SK-MEL-5 (cell line): ENCODE data around the gene POLA1. TPM values are rescaled to one million over a fixed set of nuclear protein-coding genes. Genes with fewer than 3 reads are reported as not detected.
A peak's percentile ranks its signal among the peaks of the same experiment; 100 is the strongest.
"Not testable (repeated sequence)": the region's sequence is repeated elsewhere in the genome, so short reads cannot be mapped to it uniquely, and the experiment has no call there.

Source experiments
- DNase-seq: peaks from one replicate; pipeline ENCODE4 v3.0.0-alpha.2; 2016; ENCODE audit warnings: low read depth, low spot score
- in situ Hi-C: cut with HindIII; loops from 2 replicates; pipeline ENCODE4 v1.10.0; 2016; ENCODE audit warnings: low sequenced_read_pairs, high pct_unique_total_duplicates, low pct_unique_long_range_greater_than_20kb
- total RNA-seq: library from RNA; depleted of rRNA; stranded (reverse); fragments of >200 nt; shearing (Covaris generic); gene quantifications from 2 replicates; pipeline ENCODE4 v1.2.3, GENCODE V29; 2014

Gene POLA1
- total RNA-seq, 1 experiment from 2014 or later, result 18.0 TPM

GRCh38 chrX:24768556-24768955, 74.8 kb downstream of the POLA1 start:
- in situ Hi-C loops, result no loop called here
- no peak for DNase-seq

DNA sequence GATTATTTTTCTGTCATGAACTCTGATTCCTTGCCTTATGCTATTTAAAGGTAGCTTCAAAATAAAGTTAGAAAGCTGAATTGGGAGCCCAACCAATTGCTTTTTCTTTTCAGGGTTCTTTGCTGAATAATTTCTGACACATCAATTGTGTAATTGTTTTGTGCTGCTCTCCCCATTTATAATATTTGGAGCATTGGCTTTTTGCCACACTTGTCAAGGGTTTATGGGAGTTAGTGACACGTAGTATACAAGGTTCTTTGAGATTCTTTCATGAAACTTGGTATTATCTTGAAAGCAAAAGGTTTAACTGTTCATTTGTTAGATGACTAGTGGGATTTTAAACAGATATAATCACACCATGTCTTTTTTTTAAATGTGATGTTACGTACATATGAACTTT, 80.9 kb downstream of the POLA1 start:
- DNase-seq, result no peak
- in situ Hi-C loops, result no loop called here

GRCh38 chrX:24775891-24776290, 82.2 kb downstream of the POLA1 start:
- DNase-seq, result no peak
- in situ Hi-C loops, result no loop called here

GRCh38 chrX:24777660-24778059, 83.9 kb downstream of the POLA1 start:
- no peak for DNase-seq
- in situ Hi-C loops, result no loop called here

GRCh38 chrX:24782011-24782410, 88.3 kb downstream of the POLA1 start:
- in situ Hi-C loops, result no loop called here
- no peak for DNase-seq

DNA sequence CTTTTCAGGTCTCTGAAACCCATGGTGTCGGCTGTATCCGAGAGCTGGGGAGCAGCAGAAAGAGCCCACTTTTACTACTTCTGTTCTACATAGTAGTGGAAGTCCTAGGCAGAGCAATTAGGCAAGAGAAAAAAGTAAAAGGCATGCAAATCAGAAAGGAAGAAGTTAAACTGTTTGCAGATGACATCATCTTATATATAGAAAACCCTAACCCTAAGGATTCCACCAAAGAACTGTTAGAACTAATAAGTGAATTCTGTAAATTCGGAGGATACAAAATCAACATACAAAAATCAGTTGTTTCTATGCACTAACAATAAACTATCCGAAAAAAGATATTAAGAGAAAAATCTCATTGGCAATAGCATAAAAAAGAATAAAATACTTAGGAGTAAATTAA, 95.3 kb downstream of the POLA1 start:
- no peak for DNase-seq
- in situ Hi-C loops, result no loop called here

- in situ Hi-C loops, result no loop called here
- DNase-seq, result peak; percentile 93
Observed at GRCh38 chrX:24790166-24790565, 96.4 kb downstream of the POLA1 start.

- in situ Hi-C loops, result no loop called here
- DNase-seq, result no peak
Observed at GRCh38 chrX:24796204-24796603, 102.5 kb downstream of the POLA1 start.

DNA sequence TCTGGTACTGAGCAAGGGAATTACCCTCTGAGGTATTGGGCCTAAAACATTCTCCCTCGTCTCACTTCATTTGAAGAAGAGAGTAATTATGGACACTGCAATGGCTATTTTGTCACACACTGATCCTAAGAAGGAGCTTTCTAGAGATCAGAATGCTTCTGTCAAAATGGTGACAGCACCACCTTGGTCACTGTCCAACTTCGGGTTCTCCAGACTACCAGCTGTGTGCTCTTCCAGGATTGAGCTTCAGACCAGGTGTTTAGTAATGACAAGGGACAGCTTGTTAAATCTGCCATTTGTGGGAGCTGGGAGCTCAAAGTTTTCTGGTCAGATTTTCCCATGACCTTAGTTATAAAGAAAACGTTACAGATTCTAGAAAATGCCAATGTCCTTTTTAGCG, 105.4 kb downstream of the POLA1 start:
- no peak for DNase-seq
- in situ Hi-C loops, result no loop called here

- no peak for DNase-seq
- in situ Hi-C loops, result no loop called here
Observed at GRCh38 chrX:24799565-24799964, 105.8 kb downstream of the POLA1 start.

DNA sequence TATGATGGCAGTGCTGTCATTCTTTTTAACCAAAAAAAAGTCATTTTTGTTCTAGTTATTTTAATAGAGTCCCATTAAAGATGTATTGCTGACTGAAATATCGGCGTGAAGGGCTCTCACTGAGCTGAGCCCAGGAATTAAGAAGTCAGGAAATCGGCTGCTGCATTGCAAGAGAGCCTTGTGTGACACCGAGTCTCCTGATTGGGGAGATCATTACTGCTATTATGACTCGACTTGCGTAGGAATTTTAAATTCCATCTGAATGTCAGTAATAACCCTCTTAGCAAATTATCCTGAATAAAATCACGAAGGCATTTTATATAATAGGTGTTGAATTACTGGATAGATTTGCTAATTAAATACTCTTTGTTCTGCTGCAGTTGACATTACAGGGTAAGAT, 111.5 kb downstream of the POLA1 start:
- DNase-seq, result peak; percentile 40
- in situ Hi-C loops, result no loop called here

DNA sequence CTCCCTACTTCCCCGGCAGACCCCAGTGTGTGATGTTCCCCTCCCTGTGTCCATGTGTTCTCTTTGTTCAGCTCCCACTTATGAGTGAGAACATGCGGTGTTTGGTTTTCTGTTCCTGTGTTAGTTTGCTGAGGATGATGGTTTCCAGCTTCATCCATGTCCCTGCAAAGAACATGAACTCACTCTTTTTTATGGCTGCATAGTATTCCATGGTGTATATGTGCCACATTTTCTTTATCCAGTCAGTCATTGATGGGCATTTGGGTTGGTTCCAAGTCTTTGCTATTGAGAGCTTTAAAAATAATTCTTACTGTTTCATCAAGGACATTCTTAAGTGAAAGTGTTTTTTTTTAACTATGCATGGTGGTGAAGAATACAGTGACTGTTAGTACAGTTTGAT, 126.1 kb downstream of the POLA1 start:
- in situ Hi-C loops, DNase-seq: not testable (repeated sequence)

- in situ Hi-C loops, result no loop called here
- no peak for DNase-seq
Observed at GRCh38 chrX:24828147-24828546, 134.4 kb downstream of the POLA1 start.

DNA sequence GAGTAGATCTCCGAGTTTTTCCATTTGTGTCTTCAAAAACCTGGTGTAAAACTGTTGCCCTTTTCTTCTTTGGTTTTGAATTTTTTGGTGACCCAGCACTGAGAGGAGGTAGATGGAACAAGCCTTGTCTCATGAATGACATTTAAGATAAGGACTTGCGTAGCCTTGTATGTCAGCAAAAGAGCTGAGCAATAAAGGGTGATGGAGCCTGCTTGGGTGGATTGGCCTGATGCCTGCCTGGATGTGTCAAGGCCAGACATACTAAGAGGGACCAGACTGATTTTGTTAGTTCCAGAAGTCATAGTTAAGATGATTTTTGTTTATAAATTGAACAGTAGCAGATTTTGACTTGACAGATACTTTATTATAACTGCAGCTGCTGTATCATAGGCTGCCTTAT, 134.9 kb downstream of the POLA1 start:
- no peak for DNase-seq
- in situ Hi-C loops, result no loop called here

GRCh38 chrX:24833695-24834094, 140.0 kb downstream of the POLA1 start:
- DNase-seq, result no peak
- in situ Hi-C loops, result no loop called here

DNA sequence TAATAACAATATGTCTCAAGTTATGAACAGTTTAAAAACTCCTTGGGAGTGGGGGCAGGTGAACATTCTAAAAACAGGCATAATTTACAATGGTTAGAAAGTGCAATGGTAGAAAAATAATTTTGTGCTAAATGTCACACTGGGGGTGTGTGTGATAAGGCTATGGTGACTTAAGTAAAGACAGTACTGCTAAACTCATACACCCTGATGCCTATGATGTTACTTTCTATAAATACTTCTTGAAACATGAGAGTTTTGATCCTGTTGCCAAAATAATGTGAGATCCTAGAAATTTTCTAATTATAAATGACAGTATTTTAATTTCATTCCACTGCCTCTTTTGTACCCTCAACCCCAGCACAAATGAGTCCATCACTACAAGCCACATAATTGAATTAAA, 144.2 kb downstream of the POLA1 start:
- DNase-seq, result no peak
- in situ Hi-C loops, result no loop called here

- in situ Hi-C loops, result no loop called here
- peak; percentile 52 for DNase-seq
Observed at GRCh38 chrX:24838629-24839028, 144.9 kb downstream of the POLA1 start.

GRCh38 chrX:24839331-24839730, 145.6 kb downstream of the POLA1 start:
- DNase-seq, result no peak
- in situ Hi-C loops, result no loop called here

DNA sequence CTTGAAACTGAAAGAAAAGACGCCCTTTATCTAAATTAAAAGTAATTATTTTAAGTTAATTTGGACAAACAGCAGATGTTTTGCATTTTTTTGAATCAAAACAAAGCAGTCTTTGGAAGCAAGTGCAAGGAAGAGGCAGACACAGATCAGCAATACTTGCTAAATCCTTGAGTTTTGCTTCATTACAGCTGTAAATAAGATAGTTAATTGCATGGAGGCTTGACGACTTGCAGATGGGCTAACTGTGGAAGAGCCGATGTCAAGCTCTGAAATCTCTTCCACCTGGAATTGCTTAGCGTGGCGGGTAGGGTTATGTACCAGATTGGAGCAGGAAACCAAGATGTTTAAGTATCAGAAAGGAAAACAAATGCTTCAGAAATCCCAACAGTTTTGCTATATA, 148.8 kb downstream of the POLA1 start:
- no peak for DNase-seq
- in situ Hi-C loops, result no loop called here

GRCh38 chrX:24846550-24847150, 152.9 kb downstream of the POLA1 start:
- peak; percentile 18 for DNase-seq
- in situ Hi-C loops, result no loop called here
